HG02623 (cell line): ENCODE measurements around the gene DYNLL1.
A peak's percentile ranks its signal among the peaks of the same experiment; 100 is the strongest.
"Not testable (repeated sequence)": the region's sequence is repeated elsewhere in the genome, so short reads cannot be mapped to it uniquely, and the experiment has no call there.

Source experiments
- ATAC-seq: cut with Tn5 transposase; IDR thresholded peaks from one replicate; pipeline ENCODE4 v1.9.1; 2021; ENCODE audit warnings: moderate library complexity; ENCODE audit not compliant: unreplicated experiment

Gene DYNLL1

GRCh38 chr12:120473807-120474615, 21.9 kb upstream of the DYNLL1 start:
- ATAC-seq, result no peak

GRCh38 chr12:120474616-120474960, 21.3 kb upstream of the DYNLL1 start:
- ATAC-seq, result no peak

DNA sequence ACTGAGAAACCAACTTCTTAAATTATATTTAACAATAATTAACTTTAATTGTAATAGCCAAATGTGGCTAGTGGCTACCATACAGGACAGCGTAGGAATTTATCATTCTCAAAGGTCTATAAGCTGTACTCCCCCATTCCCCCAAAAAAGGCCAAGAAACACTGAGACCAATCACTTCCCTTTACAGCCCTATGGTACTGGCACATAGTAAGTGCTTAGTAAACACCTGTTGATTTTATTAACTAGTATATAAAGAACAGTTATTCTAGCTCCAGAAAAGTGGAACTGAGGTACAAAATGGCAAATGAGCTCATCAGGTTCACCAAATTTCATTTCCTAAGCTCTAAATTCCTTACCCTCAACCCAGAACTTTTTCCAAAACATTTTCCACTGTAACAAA, 20.3 kb upstream of the DYNLL1 start:
- no peak for ATAC-seq

GRCh38 chr12:120479458-120479857, 16.5 kb upstream of the DYNLL1 start:
- ATAC-seq, result no peak

DNA sequence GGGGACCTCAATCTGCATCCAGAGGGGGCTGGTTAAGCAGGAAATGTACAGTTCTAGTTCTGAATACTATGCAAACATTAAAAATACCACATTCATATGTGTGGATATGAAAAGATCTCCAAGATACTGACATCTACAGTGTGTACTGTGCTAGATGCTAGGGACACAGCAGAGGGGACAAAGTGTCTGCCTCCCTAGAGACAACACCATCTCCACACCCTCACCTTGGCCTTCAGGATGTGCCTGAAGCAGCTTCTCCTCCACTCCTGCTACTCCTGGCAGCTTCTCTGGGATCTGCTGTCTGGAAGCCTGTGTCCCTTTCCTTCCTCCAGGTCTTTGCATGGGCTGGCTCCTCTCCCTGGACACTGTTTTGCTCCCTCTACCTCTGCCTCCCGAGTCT, 15.7 kb upstream of the DYNLL1 start:
- no peak for ATAC-seq

DNA sequence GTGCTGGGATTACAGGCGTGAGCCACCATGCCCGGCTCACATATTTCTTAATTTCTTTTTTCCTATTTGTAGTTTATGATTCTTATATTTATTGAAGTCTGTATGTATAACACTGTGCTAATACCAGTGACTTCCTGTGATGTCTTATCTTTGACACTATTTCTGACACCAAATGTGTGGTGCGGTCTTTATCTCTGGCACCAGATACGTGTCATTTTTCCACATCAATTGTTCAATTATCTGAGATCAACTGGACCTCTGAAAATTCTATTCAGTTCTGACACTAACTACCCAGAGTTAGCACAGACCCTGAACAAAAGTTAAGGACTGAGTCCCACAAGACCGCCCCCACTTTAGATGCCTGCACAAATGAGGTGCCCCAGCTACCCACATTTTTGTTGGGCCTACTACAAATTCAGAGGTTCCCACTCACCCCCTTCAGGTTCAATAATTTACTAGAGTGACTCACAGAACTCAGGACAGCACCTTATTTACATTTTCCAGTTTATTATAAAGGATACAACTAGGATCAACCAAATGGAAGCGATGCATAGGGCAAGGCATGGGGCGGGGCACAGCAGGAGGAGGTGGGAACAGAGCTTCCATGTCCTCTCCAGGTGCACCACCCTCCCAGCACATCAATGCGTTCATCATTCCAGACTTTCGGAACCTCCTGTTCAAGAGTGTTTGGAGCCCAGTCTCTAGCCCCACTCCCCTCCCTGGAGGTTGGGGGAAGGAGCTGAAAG, 14.7 kb upstream of the DYNLL1 start:
- no peak for ATAC-seq

DNA sequence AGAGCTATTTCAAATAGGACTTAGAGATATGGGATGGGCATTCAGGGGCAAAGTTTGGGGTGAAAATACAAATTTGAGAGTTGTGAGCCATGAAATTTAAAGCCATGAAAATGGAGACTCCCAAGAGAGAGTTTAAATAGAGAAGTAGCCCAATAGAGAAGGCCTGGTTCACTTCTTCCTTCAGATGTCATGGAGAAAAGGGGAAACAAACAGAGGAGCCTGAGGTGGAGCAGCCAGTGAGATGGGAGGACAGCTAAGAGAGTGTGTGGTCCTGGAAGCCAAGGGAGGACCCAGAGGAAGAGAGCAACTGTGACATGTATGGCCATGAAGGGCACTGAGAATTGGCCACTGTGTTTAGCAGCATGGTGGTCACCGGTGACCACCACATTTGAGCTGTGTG, 12.3 kb upstream of the DYNLL1 start:
- ATAC-seq, result no peak

- ATAC-seq, result no peak
These were observed 9.7 kb upstream of the DYNLL1 start for GRCh38 chr12:120485961-120486881.

DNA sequence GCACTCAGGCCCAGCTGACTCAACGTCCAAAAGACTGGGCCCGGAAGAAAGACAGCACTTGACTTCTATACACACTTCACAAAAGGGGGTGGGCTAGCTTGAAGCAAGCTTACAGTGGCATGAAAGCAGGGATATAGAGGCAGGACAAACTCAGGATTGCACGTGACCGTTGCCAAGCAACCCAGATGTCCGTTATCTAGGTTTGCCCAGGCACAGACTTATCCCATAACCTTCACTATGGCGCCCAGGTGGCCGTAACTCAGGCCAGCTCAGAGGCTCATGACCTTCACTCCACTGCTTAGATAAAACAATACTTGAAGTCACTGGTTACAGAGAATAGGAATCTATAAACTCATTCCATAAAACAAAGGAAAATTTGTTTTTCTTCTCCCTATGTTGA, 8.4 kb upstream of the DYNLL1 start:
- not testable (repeated sequence) for ATAC-seq

DNA sequence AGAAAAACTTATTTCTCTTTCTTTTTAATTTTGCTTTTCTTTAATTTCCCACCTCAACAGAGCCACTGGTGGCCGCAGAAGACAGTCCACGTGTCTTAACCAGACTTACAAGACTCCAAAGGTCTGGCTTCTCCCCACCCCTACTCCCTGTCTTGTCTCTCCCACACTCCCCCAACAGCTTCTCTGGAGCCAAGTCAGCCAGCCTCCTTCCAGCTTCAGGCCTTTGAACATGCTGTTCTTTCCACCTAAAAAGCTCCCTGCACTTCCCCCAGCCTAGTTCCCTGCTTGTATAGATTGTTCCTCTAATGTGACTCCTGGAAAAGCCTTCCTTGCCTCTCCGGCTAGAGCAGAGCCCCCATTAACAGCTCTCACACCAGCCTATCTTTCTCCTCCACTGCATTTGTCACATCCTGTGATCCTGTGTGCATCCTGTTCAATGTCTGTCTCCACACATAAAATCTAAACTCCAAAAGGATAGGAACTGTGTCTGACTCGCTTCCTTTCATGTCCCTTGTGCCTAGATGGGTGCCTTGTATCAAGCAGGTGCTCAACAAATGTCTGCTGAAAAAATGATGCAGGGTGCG, 7.8 kb upstream of the DYNLL1 start:
- ATAC-seq, result no peak

- no peak for ATAC-seq
These were observed 6.9 kb upstream of the DYNLL1 start for GRCh38 chr12:120489018-120489417.

DNA sequence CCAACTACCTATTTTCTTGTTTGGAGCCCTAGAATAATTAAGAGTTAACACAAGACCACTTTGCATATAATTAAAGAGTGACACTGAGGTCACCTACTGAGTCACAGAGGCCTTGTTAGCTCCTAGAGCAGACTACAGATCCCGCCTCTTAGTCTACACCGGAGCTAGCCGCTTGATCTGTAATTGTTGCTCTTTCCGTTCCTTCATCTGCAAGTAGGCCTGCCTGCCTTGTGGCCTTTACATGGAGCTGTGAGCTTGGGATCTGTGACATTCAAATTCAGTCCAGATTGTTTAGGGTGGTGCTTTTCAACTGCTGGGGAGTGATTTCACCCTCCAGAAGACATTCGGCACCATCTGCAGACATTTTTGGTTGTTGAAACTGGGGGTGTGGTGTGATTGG, 5.6 kb upstream of the DYNLL1 start:
- no peak for ATAC-seq

- no peak for ATAC-seq
These were observed 4.9 kb upstream of the DYNLL1 start for GRCh38 chr12:120490833-120491512.

DNA sequence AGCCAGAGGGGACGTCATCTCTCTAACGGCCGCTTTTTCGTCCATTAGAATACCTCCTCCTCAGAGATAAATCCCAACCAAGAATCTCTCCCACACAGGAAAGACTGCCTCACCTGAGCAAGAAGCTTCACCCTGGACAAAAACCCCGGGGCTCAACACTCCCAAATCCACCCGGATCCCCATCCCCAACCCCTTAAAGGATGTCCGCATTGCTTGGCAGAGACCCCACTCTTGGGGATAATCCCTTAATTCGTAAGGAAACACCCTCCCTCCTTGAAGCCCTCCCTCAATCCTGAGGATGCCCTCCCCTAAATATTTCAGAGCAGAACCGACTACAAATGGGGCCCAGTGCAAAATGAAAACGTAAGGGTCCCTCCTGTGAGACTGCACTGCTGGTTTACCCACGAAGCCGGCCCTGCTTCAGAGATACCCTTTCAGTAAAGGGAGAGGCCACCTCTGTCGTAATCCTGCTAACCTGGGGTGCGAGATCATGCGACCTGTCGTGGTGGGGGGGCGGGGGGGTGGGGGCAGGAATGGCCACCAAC, 655 bp upstream of the DYNLL1 start:
- no peak for ATAC-seq

GRCh38 chr12:120496413-120497340, 764 bp downstream of the DYNLL1 start:
- ATAC-seq, result peak; percentile 2

- ATAC-seq, result no peak
These were observed 1.7 kb downstream of the DYNLL1 start for GRCh38 chr12:120497524-120498150.

- ATAC-seq, result no peak
These were observed 3.1 kb downstream of the DYNLL1 start for GRCh38 chr12:120498870-120499515.

- ATAC-seq, result no peak
These were observed 4.7 kb downstream of the DYNLL1 start for GRCh38 chr12:120500581-120500980.
